CD4-positive, alpha-beta T cell treated with Interleukin-21 for 1 hour (primary cell): ENCODE measurements around the gene RYR1.

Experiments
- DNase-seq: peaks from one replicate; pipeline ENCODE4 v3.0.0-alpha.2; 2020

Gene RYR1

DNA sequence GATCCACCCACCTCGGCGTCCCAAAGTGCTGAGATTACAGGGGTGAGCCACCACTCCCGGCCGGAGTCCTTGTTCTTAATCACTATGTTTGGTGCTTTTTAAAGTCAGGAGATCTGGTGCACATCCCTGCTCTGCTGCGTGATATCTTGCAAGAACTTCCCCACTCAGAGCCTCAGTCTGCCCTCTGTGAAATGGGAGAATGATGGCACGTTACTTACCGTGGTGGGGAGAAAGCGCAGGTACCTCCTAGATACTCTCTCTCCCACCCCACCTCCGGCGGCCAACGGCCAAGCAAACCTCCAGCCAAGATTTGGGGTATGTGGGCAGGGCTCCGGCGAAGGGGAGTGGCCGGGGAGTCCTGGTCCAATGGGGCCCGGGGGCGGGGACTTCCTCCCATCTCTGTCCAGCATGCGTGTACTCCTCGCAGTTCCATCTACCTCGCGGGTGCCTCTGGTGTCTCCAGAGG is at the start of gene RYR1:
RYR1 (plus strand) TSS at position 424 of the 466 bp plus-strand sequence. CDS start 139 bp downstream, outside the sequence.
- peak; percentile 45 for DNase-seq

DNA sequence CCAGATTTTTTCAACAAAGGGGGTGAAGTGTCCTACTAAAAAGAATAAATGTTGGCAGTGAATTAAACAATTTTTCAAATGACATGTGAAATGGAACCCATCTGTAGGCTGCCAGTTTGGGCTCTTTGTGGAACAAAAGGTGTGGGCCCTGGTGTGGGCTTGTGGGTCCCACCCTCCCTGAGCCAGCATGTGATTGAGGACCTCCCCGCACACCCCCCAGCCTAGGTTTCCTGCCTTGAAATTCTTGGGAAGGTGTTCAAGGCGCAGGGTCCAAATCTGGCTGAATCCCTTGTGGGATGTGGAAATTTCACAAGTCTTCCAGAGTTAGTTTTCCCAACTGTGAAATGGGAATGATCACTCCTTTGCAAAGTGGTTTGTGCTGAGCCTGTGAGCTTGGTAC is 49.7 kb upstream of the RYR1 start:
- no peak for DNase-seq

DNA sequence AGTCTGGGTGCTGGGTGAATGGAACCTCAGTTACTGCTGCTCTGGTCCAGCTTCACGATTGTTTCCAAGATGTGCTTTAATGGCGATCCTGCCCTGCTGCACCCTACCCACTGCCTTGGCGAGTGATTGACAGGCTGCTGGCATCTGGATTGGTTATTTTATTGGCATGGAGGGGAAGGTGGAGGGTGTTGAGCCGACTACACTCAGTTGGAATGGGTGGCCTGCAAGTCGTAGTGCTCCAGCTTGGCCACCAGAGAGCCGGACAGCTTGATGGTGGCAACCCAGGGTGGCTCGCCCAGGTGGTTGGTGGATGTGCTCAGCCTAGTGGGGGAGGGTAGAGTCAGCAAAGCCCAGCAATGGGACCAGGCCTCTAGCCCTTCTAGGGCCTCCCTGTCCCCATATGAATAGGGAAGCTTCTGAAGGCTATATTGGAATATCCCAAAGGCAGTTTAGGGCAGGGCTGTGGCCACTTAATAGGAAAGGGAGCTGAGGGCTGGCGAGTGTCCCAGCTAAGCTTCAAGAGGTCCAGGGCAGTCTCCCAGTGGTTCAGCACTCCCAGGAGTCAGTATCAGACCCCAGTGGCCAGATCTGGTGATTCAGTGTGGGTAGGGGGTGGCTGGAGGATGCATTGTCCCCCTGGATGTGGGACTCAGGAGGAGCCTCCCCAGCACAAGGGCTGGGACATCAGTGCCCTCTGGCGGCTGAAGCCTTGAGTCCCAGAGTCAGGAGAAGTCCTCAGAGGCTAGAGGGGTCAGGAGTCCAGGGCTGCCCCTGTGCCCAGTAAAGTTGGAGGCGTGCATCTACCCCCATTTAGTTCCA is 49.1 kb upstream of the RYR1 start:
- no peak for DNase-seq

DNA sequence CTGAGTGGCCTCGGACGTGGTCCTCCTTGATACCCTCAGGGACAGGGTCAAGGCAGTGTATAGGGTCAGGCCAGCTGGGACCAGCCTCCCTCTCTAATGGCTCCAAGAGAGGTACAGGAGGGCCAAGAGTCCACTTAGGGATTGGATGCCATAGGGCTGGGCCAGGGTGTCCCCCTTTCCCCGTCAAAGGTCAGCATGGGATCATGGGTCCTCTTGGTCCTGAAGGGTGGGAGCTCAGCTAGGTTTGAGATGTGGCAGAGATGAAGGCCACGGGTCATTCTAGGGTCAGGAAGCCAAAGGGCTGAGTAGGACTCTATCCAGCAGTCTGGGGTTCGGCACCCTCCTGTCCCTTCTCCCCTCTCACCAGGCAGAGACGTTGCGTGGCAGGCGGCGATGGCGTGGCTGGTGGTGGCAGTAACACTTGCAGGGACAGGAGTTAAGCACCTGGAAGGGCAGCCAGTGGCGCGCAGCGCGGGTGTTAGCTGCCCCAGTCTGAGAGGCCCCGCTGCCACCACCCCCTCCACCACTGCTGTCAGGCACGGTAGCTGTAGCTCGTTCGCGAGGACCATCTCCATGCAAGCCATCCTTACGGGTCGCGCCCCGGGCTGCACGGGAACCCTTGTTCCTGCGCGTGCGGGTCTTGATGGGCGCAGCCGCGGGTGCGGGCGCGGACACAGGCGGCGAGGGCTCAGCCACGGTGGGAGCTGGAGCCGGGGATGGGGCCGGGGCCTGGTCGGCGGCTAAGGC is 48.3 kb upstream of the RYR1 start:
- no peak for DNase-seq

DNA sequence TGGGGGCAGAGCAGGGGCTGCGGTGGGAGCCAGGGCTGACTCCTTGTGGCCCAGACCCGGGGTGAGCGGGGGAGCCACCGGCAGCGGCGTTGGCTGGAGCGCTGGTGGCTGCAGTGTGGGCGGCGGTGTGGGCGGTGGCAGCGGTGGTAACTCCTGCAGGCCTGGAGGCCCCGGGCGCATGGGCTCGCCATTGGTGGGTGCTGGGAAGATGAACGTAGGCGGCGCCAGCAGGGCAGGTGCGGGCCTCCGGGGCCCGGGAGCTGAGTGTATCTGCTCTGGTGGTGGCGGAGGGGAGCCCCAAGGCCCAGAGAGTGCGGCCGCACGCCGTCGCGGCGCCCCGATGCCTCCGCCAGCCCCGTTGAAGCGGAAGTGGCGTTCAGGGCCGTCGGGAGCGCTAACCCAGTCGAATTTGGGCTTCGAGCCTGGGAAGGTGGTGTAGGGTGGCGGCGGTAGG is 47.7 kb upstream of the RYR1 start:
- no peak for DNase-seq

DNA sequence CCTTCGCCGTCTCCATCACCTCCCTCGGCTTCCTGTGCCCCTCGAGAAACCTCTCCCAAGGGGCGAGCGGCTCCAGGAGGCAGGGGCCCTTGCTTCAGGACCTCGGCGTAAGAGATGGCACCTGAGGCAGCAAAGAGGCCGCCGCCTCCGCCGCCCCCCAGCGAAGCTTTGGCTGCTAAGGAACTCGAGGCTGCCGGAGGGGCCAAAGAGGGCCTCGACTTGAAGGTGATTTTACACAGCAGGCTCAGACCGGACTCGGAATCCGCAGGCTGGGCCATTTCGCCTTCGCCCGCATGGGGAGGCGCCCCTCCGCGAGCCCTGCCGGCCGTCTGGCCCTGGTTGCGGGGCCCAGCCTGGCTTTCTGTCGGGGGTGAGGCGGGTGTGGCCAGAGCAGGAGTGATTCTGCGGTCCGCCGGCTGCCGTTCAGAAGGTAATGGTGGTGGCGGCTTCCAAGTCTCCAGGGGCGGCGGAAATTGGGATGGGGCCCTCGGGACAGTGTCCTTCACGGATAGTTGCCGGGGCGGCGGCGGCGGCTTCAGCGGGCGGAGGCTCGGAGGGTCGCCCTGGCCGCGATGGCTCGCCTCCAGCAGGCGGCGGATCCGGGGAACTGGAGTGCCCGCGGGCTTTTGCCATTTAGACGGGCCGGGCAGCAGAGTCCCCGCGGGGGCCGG is 47.1 kb upstream of the RYR1 start:
- no peak for DNase-seq

DNA sequence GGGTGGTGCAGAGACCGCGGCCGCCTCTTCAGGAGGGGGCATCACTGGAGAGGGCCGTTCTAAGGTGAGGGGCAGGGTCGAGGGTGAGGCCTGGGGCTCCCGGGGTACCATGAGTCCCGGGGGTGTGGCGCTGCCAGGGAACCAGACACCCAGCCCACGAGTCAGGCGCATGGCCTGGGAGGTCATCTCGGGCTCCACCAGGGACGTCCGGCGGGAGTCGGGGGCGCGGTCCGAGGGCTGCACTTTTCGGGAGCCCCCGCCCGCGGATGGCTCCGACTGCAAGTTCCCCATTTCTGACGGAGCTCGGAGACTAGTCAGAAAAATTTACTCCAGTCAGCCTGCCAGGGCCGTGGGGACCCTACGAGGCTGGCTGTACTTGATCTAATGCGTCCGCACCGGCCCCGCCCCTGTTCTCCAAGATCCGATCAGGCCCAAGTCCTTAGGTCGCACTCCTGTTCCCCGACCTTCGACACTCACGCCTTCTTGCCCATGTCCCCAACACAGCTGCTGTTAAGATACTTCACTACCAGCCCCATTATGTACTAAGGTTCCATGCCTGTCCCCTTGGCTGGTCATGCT is 46.4 kb upstream of the RYR1 start:
- no peak for DNase-seq

DNA sequence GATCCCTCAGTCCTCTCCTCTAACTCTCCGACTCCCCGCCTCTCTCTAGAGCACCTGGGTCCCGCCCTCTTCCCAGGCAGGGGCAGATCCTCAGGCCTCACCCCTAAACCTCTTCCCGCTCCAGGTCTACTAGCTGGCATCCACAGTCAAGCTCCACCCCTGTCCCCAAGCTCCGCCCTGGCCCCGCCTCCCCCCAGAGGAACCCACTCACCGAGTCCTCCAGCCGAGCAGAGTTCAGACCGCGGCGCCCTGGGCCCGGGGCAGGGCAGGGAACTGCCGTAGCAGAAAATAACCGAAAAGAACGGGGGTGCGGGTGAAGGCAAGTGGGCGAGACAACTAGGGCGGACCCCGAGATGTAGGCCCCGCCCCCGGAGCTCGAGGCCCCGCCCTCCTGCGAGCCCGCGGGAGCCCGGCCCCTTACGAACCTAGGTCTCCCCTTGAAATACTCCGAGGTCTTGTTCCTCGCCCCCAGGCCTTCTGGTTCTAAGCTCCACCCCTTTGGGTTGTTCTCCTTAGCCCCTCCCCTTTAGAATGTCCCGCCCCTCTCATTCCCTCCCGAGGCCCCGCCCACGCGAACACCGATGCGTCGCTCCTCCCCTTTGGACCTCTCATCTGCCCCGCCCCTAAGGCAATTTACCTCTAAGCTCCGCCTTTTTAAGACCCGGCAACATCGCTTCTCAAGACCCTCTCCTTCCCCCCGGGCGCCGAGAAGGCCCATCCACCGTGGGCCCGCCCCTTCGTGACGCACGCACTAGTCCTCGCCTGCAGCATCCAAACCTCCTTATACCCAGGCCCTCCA is 45.7 kb upstream of the RYR1 start, which contains the start of gene GGN:
GGN (minus strand) TSS at position 485 of the 799 bp plus-strand sequence. CDS start 773 bp downstream, outside the sequence.
- DNase-seq = peak; percentile 88

DNA sequence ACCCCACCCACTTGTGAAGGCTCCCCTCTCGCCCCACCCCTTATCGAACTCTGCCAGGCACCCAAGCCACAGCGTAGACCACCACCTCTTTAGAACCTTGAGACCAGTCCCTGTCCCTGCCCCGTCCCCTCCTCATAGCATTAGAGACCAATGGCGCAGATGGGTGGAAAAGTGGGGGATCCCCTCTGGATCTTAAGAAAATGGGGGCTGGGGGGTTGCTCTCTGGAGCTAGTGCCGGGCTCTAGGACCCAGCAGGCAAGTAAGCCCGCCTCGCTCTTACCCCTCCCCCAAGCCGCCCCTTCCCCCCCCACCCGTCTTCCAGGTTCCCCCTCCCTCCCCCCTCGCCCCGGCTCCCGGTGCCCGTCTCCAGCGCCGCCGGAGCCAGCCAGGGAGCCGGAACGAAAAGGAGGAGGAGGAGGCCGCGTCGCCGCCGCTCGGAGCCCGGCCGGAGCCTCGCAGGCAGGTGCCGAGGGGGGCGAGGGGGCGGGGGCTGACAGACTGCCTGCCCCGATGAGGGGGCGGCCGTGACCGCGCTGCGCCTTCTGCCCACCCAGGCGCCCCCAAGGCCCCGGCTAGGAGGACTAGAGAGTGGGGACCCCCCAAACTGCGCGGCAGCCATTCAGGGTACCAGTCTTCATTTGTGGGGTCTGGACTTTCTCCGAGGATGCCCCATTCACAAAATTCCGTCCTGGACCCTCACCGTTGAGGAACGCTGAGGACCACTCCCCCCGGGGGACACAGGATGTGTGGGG is 45.0 kb upstream of the RYR1 start, which contains the start of gene SPRED3:
SPRED3 (plus strand) TSS at position 349 of the 752 bp plus-strand sequence. CDS start 1,606 bp downstream, outside the sequence.
- DNase-seq = no peak

DNA sequence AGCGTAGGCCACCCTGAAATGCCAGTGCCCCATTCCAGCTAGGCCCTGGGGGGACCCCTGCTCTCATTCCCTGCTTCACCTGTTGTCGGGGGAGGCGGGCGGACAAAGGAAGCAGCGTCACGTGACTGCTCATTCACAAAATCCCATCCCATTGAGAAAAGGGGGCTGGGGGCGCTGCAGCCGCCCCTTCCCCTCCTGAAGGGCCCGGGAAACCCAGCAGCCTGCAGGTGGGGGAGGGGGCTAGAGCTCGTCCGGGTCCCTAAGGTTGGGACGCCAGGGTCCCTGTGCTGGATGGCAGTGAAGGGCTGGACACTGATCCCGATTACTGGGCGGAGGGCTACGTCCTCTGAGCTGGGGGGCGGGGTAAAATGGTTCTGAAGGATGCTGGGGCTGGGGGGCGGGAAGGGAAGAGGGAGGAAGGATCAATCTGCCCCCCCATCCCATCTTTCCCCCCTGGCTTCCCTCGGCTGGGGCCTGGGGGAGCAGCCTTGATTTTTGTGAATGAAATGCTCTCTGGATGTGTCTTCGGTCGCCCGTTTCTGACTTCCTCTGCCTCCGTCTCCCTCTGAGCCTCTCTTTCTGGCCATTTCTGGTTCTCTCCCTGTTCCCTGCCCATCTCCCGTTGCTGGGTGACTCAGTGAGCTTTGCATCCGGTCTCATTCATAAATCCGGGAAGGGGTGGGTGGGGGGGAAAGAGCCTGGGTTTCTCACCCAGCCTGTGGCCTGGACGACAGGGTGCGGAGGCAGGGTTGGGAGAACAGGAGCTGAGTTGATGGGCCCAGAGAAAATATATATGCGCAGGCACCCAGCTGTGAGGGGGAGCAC is 44.2 kb upstream of the RYR1 start:
- no peak for DNase-seq

DNA sequence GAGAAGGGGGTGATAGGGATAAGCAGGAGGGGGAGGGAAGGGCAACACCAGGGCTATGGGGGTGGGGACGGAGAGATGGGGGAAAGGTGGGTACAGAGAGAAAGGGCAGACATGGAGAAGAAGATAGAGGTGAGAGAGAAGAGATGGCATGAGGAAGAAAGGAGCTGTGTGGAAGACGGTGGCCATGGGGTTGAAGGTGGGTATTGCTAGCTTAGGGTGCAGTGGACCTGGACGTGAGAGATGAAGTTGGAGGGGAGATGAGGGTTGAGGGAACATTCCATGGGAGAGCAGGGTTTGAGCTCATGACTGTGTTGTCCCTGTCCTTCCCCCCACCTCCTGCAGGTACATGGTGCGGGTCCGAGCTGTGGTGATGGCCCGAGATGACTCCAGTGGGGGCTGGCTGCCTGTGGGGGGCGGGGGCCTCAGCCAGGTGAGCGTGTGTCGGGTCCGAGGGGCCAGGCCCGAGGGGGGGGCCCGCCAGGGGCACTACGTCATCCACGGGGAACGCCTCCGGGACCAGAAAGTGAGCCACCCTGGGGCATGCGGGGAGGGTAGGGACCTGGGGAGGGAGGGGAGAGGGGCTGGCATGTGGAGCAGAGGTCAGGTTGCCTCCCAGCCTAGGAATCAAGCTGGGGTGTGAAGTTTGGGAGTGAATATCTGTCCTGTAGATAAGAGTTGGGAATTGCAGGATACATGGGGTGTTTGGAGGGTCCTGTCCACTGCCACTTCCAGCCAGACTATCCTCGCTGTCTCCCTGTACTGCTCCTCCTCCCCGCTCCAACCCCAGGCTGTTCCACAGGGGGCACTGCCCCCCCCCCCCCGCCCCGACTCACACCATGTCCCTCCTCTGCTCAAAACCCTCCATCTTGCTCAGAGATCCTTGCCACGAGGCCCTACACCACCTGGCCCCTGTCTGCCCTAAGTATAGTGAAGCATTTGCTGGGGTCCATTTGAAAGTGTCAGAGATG is 43.2 kb upstream of the RYR1 start:
- DNase-seq = no peak

DNA sequence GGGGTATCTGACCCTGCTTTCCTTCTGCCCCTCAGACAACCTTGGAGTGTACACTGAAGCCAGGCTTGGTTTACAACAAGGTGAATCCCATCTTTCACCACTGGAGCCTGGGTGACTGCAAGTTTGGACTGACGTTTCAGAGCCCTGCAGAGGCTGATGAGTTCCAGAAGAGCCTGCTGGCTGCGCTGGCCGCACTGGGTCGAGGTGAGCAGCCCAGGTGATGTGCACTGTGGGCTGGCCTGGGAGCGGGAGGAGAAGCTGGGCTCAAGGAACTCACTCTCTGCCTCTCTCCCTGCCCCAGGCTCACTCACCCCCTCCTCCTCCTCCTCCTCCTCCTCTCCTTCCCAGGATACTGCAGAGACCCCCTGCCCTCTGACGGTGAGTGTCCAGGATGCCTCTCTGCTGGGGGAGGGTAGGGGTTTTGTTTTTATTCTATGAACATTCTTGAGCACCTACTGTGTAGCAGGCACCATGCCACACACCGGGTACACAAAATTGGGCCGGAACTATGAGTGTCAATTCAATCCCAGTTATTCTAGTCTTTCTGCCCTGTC is 41.5 kb upstream of the RYR1 start:
- DNase-seq = no peak

DNA sequence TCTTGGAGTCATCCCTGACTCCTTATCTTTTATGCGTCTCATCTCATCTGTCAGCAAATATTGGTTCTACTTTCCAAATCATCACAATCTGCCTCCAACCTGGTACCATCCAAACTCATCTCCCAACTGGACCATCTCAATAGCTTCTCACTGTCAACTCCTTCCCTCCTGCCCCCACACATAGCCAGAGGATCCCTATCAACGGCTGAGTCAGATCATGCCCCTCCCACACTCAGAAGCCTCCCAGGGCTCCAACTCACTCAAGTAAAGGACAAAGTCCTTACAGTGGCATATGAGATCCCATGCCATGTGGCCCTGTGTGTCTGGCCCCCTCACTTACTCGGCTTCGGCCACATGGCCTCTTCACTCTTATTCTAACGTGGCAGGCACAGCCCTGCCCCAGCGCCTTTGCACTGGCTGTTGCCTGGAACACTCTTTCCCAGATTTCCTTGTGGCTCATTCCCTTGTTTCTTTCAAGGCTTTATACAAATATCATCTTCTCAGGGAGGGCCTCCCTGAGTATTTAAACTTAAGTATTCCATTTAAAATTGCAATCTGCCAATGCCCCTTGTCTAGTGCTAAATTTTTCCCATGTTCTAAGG is 40.7 kb upstream of the RYR1 start:
- no peak for DNase-seq

DNA sequence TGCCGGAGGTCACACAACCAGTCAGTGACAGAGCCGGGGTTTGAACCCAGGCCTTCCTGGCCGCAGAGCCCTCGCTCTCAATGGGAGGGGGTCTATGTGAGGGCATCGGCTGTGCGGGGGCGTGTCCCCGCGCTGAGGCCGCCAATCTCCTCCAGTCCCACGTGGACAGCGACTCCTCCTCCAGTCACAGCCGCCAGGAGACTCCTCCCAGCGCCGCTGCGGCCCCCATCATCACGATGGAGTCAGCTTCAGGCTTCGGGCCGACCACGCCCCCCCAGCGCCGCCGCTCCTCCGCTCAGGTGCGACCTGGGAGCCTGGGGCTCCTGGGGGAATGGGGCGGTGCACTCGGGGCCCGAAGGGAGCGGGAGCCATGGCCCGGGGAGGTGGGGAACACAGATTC is 39.0 kb upstream of the RYR1 start:
- peak; percentile 80 for DNase-seq

DNA sequence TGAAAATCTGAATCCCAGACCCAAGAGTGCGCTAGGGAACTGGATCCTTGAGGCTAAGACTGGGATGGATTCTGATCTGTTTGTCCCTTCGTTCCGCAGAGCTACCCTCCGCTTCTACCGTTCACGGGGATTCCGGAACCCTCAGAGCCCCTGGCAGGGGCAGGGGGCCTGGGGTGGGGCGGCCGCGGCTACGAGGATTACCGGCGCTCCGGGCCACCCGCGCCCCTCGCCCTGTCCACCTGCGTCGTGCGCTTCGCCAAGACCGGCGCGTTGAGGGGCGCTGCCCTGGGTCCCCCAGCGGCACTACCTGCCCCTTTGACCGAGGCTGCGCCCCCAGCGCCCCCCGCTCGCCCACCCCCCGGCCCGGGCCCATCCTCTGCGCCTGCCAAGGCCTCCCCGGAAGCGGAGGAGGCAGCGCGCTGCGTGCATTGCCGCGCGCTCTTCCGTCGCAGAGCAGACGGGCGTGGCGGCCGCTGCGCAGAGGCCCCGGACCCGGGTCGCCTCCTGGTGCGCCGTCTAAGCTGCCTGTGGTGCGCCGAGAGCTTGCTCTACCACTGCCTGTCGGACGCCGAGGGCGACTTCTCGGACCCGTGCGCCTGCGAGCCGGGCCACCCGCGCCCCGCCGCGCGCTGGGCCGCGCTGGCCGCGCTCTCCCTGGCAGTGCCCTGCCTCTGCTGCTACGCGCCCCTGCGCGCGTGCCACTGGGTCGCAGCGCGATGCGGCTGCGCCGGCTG is 37.9 kb upstream of the RYR1 start:
- DNase-seq = peak; percentile 37

DNA sequence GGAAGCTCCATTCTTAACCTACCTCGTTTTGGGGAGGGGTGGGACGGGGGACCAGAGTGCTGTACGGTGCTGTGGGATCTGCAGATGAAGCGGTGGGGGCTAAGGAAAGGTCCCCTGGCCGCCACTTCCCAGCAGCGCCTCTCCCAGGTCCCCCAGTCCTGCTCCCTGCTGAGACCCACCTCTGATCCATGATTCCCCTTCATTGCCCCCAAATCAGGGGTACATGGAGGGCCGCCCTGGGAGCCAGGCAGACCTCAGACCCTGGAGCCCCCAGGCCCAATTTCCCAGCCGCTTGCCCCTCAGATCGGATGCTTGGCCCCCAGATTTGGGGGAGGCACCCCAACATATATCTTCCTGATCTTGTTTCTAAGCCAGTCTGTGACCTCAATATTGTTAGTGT is 34.4 kb upstream of the RYR1 start:
- DNase-seq = no peak

DNA sequence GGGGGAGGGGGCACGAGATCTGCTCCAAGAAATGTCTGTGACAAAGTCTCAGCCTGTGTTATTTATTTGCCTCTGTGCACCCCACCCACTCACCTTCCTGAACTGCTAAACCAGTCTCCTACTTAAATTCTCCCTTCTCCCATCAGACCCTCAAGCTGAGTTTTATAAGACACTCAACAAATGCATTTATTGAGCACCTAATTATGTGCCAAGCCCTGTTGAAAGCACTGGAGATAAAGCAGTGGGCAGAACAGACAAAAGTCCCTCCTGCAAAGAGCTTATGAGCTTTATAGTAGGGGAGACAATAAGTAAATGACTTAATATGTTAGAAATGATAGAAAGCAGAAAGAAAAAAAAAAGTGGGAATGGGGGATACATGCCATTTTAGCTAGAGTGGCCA is 34.0 kb upstream of the RYR1 start:
- no peak for DNase-seq

DNA sequence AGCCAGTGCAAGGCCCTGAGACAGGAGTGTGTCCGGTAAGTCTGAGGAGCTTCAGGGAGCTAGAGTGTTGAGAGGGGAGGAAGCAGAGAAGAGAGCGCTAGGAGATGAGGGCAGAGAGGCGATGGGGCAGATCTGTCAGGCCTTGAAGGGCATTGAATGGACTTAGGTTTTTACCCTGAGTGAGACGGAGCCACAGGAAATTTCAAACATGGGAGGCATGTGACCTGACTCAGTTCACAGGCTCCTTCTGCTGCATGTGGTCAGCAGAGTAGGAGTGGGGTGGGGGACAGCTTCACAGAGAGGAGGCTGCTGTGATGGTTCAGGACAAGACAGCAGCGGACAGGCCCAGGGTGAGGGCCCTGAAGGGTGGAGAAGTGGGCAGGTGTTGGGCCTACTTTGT is 33.1 kb upstream of the RYR1 start:
- DNase-seq = no peak
